H1 (cell line): Measurements from ENCODE around the gene ZSCAN29.

Experiments used
- CBX5 ChIP-seq: fragments of 300-800, 300-1000 bp; sonication (generic); IDR thresholded peaks from 2 replicates; pipeline ENCODE4 v1.7.1; 2016; ENCODE audit warnings: antibody characterized with exemption, low read length, low read depth
- CTCF ChIP-seq, 3 experiments: IDR thresholded peaks; 1 replicate in 2 of 3; 2 replicates in 1 of 3; pipeline versions ENCODE4 v1.5.1 to v1.6.1; 2011; ENCODE audit warnings: low read length in 3 of 3, mild to moderate bottlenecking in 3 of 3, inconsistent platforms in 2 of 3, low read depth in 1 of 3, moderate library complexity in 1 of 3; ENCODE audit not compliant: insufficient read depth in 1 of 3; ENCODE audit errors: control extremely low read depth in 1 of 3
- HDAC6 ChIP-seq: IDR thresholded peaks from one replicate; pipeline ENCODE4 v1.7.1; 2012; ENCODE audit warnings: low read depth, mild to moderate bottlenecking, inconsistent platforms, low read length, moderate library complexity
- NRF1 ChIP-seq: IDR thresholded peaks from 2 replicates; pipeline ENCODE4 v1.6.1; 2011; ENCODE audit warnings: mild to moderate bottlenecking, low read depth, low read length, improper control_type of control experiment
- RAD21 ChIP-seq, 2 experiments: IDR thresholded peaks in 1 of 2; conservative IDR thresholded peaks in 1 of 2; 2 replicates each; pipeline ENCODE4 v1.6.1; 2011; ENCODE audit warnings: low read depth in 2 of 2, low read length in 2 of 2, improper control_type of control experiment in 1 of 2, inconsistent platforms in 1 of 2, mild to moderate bottlenecking in 1 of 2, moderate library complexity in 1 of 2
- RXRA ChIP-seq: IDR thresholded peaks from 2 replicates; pipeline ENCODE4 v1.6.1; 2011; ENCODE audit warnings: low read depth, mild to moderate bottlenecking, low read length, moderate library complexity; ENCODE audit not compliant: insufficient read depth
- SRF ChIP-seq: IDR thresholded peaks from 2 replicates; pipeline ENCODE4 v1.6.1; 2011; ENCODE audit warnings: mild to moderate bottlenecking, low read depth, low read length, moderate library complexity
- TCF12 ChIP-seq: IDR thresholded peaks from 2 replicates; pipeline ENCODE4 v1.6.1; 2011; ENCODE audit warnings: low read depth, mild to moderate bottlenecking, low read length
- TEAD4 ChIP-seq: IDR thresholded peaks from 2 replicates; pipeline ENCODE4 v1.6.1; 2012; ENCODE audit warnings: low read depth, low read length, inconsistent platforms, mixed read lengths
- TF ChIP-seq, protein P1 (sequence below): IDR thresholded peaks from 2 replicates; pipeline ENCODE4 v1.6.1; 2012; ENCODE audit warnings: inconsistent platforms

DNA sequence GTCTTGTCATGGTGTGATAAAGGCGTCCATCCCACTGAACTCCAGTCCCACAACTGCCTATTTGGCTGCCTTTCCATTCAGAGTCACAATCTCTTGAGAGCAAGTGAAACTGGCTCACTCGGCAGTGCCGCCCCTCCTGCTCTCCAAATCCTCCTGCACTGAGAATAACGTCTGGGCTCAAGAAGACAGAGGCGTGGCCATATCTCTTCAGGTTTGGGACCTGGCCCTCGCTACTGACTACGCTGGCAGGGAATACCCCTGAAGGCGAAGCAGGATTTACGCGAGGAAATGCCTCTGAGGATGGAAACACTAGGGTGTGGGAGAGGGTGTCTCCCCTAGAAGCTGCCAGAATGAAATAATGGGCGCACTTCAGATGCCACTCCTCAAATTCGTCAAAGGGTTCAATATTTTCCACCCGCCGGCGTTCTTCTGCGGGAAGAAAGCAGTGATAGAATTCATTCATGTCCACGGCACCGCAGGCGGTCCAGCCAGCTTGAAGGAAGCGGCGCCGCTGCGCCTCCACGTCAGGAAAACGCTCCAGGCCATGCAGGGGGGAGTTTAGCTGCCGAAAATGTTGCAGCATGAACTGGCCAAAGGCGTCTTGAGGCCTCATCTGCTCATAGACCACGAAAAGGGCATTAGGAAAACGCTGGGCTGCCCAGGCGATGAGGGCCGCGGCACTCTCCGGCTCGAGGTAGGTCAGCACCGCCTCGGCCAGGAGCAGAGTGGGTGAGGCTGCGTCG lies 41.5 kb downstream of the ZSCAN29 start:
- TF ChIP-seq NRF1: no peak
- no peak for TF ChIP-seq CTCF (IDR thresholded peaks at IDR 0.05; ENCODE audit: control extremely low read depth in 1 of 3, insufficient read depth in 1 of 3, low read depth in 1 of 3, low read length in 3 of 3)
- TF ChIP-seq CBX5: no peak
- TF ChIP-seq TEAD4: no peak
- no peak for TF ChIP-seq HDAC6
- TF ChIP-seq TCF12: no peak
- TF ChIP-seq SRF: no peak
- TF ChIP-seq RXRA: no peak
- TF ChIP-seq RAD21 (IDR thresholded peaks at IDR 0.05 in 1 of 2, conservative IDR thresholded peaks at IDR 0.05 in 1 of 2; ENCODE audit: low read depth in 2 of 2, low read length in 2 of 2): no peak
- TF ChIP-seq, protein P1, sequence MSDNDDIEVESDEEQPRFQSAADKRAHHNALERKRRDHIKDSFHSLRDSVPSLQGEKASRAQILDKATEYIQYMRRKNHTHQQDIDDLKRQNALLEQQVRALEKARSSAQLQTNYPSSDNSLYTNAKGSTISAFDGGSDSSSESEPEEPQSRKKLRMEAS: no peak
